GM18502 (cell line): Measurements from ENCODE around the gene ZNF324B.
A peak's percentile ranks its signal among the peaks of the same experiment; 100 is the strongest.
"Not testable (repeated sequence)": the region's sequence is repeated elsewhere in the genome, so short reads cannot be mapped to it uniquely, and the experiment has no call there.

Source experiments
- ATAC-seq: cut with Tn5 transposase; IDR thresholded peaks from one replicate; pipeline ENCODE4 v1.9.1; 2021; ENCODE audit warnings: mild to moderate bottlenecking; ENCODE audit not compliant: unreplicated experiment, poor library complexity

ZNF324B gene

DNA sequence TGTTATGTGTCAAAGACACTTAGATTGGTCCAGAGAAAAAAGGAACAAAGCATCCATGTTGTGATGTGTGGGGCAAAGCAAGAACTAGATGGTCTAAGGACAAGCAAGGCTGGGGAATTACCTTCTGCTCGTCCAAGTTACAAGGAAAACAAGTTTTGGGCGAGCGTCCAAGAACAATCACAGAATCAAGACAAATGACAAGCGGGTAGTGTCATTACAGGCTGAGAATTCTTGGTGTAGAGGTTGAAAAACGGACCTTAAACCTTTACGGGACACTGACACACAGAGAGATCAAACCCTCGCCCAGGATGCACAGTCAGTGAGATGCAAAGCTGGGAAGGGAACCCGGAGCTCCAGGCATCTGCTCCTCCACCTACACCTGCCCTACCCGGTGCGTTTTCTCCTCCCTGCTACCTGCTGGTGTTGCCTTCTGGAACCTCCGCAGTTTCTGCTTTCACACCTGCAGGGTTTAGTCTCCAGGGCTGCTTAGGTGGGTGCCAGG is 515 bp upstream of the ZNF324B start:
- ATAC-seq, result no peak

- ATAC-seq, result no peak
These were observed 2.3 kb downstream of the ZNF324B start for GRCh38 chr19:58453743-58454142.

DNA sequence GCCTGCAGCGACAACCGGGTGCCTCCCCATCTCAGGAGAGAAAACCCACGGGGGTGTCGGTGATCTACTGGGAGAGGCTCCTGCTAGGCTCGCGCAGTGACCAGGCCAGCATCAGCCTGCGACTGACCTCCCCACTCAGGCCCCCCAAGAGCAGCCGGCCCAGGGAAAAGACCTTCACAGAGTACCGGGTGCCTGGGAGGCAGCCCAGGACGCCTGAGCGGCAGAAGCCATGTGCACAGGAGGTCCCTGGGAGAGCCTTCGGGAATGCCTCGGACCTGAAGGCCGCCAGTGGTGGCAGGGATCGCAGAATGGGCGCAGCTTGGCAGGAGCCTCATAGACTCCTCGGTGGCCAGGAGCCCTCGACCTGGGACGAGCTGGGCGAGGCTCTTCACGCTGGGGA is 3.9 kb downstream of the ZNF324B start:
- ATAC-seq, result no peak

DNA sequence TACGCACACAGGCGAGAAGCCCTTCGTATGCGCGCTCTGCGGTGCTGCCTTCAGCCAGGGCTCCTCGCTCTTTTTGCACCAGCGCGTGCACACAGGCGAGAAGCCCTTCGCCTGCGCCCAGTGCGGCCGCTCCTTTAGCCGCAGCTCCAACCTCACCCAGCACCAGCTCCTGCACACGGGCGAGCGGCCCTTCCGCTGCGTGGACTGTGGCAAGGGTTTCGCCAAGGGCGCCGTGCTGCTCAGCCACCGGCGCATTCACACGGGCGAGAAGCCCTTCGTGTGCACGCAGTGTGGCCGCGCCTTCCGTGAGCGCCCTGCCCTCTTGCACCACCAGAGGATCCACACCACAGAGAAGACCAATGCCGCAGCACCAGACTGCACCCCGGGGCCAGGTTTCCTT is 4.7 kb downstream of the ZNF324B start:
- ATAC-seq, result no peak

DNA sequence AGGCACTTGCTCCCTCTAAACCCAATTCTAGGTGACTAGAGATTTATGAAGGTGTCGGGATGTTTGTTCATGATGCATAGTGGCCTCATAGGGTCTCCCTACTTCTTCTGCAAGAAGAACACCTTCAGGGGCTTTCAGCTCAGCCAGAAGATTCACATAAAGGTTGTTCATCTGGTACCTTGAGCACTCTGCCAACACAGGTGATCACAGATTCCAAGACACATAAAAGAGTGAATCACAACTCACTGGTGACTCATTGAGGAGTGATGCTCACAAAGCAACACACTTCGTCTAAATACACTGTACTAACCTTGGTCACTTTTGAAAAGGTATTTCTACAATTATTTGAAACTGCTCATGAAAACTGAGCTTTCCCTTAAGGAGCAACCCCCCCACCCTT is 8.6 kb downstream of the ZNF324B start:
- no peak for ATAC-seq

- peak; percentile 19 for ATAC-seq
These were observed 14.8 kb downstream of the ZNF324B start for GRCh38 chr19:58466089-58466759.

DNA sequence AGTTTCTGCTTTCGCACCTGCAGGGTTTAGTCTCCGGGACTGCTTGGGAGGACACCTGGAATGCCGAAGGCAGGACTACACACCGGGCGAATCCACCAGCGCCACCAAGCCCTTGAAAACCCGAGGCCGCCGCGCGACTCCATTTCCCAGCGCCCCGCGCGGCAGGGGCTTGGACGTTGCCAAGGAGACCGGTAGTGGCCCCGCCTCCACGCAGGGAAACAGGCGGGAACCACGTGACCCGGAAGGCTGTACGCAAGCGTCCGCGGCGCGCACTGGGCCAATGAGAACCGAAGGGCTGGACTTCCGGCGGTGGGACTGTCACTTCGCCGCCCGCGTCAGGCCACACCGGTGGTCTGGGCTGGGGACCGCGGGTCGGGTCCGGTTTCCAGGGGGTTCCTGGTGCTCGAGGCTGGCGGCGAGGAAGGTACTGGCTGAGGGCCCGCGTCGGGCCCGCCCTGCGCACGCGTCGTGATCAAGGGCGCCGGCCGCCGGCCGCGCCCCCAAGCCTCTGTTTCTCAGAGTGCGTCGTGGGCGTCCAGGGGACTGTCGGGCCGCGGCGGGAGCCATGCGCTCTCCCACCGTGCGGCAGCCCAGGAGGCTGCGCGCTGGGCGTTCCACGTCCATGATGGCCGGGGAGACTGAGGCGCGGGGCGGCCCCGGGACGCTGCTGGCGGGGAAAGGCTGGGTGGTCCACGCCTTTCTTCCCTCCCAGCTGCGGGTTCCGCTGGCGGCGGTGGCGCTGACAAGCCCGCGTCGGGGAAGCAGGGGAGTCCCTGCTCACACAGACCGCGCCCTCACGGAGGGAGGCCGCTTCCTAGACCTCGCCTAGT is 15.6 kb downstream of the ZNF324B start, which contains the start of gene ZNF324:
TSS of gene ZNF324 (plus strand) at position 321 of the 830 bp plus-strand sequence. CDS start 2,106 bp downstream, outside the sequence.
- ATAC-seq, result peak; percentile 95

DNA sequence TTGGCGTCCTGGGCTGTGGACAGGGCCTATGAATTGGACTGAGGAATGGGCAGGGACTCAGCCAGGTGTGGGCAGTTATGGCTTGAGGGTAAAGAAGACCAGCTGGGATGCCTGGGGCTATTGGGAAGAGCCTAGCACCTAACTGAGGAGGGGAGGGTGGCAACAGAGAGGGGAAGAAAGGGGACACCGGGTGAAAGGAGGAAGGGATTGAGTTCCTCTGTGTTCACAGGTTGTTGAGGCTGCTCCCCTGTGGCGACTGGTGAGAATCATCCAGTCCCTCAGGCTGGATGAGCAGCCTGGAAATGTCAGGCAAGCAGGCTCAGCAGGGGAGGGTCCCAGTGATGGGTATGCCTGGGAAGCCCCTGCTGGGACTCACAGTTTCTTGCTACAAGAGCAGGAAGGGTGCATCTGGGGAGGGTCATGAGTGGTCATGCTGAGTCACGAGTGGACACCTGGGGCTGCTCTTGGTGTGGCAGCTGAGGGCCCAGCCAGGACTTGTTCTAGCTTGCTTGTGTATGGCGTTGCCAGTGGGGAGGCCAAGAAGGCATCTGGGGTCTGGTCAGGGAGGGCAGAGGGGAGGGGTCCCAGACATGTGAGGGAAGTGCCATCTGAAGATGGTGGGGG is 16.9 kb downstream of the ZNF324B start:
- no peak for ATAC-seq

DNA sequence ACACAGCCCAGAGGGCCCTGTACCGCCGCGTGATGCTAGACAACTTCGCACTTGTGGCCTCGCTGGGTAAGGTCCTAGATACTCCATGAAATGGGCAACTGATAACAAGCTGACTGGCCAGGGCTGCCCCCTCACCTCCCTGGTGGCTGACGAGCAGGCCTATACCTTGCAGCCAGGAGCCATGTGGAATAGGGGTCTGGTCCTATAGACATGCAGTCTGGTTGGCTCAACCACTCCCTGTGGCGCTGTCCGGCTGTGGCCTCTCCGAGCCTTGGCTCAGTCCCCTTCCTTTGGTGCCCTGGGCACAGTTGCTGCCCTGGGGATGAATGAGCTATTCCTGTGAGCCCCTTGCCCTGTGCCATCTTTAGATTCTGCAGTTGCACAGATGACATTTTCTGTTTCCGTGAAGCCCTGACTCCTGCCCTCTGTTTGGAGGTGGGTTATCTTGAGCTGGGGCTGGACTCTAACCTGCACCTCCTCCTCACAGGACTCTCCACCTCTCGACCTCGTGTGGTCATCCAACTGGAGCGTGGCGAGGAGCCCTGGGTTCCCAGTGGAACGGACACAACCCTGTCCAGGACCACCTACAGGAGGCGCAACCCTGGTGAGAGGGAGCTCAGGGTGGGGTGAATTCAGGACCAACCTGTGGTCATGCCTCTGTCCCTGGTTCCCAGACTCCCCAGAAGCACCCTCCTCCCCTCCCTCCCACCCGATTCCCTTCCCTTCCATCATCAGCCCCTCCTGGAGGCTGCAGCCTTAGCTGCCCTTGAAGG is 18.0 kb downstream of the ZNF324B start:
- no peak for ATAC-seq

DNA sequence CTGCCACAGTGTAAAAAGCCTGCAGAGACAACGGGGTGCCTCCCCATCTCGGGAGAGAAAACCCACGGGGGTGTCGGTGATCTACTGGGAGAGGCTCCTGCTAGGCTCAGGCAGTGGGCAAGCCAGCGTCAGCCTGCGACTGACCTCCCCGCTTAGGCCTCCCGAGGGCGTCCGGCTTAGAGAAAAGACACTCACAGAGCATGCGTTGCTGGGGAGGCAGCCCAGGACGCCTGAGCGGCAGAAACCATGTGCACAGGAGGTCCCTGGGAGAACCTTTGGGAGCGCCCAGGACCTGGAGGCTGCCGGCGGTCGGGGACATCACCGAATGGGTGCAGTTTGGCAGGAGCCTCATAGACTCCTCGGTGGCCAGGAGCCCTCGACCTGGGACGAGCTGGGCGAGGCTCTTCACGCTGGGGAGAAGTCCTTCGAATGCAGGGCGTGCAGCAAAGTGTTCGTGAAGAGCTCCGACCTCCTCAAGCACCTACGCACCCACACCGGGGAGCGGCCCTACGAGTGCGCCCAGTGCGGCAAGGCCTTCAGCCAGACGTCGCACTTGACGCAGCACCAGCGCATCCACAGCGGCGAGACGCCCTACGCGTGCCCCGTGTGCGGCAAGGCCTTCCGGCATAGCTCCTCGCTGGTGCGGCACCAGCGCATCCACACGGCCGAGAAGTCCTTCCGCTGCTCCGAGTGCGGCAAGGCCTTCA is 19.6 kb downstream of the ZNF324B start:
- not testable (repeated sequence) for ATAC-seq

- no peak for ATAC-seq
These were observed 20.3 kb downstream of the ZNF324B start for GRCh38 chr19:58471736-58472135.

GRCh38 chr19:58473775-58474174 is 22.4 kb downstream of the ZNF324B start:
- no peak for ATAC-seq

GRCh38 chr19:58474291-58474996 is 23.0 kb downstream of the ZNF324B start:
- ATAC-seq, result no peak

DNA sequence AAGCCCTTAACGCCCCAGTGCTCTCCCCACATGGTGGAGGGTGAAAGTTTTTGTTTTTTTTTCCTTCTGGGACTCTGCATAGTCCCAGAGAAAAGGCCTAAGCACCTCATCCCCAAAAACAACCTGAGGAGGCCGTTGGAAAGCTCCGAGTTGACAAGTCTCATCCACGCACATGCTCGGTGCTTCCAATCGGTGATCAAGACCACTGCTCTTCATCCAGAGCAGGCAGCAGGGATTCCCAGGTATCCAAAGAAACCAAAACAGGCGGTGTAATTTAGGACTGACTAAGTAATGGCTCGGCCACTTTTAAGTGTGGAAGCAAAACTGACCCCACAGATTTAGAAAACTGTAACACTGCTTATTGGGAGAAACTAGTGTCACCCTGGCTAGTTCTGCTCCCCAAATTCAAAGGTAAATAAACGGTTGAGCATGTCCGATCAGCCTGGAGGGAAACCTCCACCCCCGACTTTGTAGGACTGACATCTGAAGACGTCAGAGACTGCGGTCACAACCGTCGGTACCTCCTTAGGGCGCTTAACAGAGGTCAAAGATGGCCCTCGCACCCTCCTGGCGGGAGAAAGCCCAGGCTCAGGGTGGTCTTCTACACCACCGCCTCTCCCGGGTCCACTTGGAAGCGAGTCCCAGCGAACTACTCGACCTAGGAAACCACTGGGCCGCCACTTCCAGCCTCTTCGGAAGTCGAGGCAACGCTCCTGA is 23.7 kb downstream of the ZNF324B start:
- ATAC-seq, result peak; percentile 11

- peak; percentile 78 for ATAC-seq
These were observed 24.5 kb downstream of the ZNF324B start, which contains the start of gene ZNF446 for GRCh38 chr19:58475714-58476497. Gene ZNF446, plus strand, starts transcription at chr19:58476352. Its CDS starts 867 bp downstream, at chr19:58477219.

DNA sequence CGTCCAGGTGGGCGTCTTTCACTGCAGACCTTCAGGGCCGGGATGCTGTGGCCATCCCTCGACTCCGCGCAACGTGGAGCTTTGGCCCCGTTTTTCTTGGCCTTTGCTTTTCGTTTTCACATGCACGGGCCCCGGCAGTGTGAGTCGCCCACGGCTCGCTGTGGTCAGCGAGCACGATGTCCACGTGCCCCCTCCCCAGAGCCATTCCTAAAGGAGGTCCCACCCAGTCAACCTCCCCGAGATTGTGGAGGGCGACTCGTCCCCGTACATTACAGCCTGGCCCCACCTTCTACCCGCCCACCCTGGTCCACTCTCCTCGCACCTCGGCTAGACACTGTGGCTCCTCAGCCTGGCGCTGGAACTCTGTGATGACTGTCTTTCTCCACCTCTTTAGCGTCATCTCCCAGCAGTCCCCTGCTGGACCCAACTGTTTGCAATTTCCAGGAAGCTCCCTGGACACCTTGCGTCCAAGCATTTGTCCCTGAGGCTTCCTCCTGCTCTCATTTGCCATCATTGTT is 25.1 kb downstream of the ZNF324B start:
- ATAC-seq, result no peak

DNA sequence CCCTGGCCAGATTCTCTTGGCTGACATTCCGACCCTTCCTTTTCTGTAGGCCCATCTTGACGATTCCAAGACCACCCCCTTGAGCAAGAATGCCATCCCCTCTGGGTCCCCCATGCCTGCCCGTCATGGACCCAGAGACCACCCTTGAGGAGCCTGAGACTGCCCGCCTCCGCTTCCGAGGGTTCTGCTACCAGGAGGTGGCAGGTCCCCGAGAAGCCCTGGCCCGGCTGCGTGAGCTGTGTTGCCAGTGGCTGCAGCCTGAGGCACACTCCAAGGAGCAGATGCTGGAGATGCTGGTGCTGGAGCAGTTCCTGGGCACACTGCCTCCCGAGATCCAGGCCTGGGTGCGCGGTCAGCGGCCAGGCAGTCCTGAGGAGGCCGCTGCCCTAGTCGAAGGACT is 25.7 kb downstream of the ZNF324B start:
- ATAC-seq, result no peak
